CD4-positive, alpha-beta T cell (primary cell): ENCODE results near the gene KCNB1. TPM values are rescaled to one million over a fixed set of nuclear protein-coding genes. Genes with fewer than 3 reads are reported as not detected.

Source experiments
- ATAC-seq: fragments of 200-7000 bp; cut with Tn5 transposase; one replicate; pipeline ENCODE4 v1.10.0; 2022; ENCODE audit warnings: mild to moderate bottlenecking; ENCODE audit not compliant: poor library complexity
- CTCF ChIA-PET: fragments of 350-600 bp; sonication (Branson Sonifier 250); formaldehyde crosslinking; loops from one replicate; lab custom pipeline; 2021; ENCODE audit warnings: antibody characterized with exemption, inconsistent platforms; lab: Charles Lee
- POLR2A ChIA-PET: fragments of 350-600 bp; sonication (Branson Sonifier 250); formaldehyde crosslinking; loops from one replicate; lab custom pipeline; 2021; ENCODE audit warnings: antibody characterized with exemption, inconsistent platforms; lab: Charles Lee
- DNase-seq, 14 experiments: peaks; one replicate each; pipeline ENCODE4 v3.0.0-alpha.2; 2013 to 2020; ENCODE audit warnings: mixed read lengths in 2 of 14
- H3K27ac ChIP-seq, 2 donors: one replicate each; pipeline versions ENCODE4 v1.5.1 to v1.7.0; 2013; ENCODE audit warnings: low read length in 2 of 2, low read depth in 1 of 2, mild to moderate bottlenecking in 1 of 2
- H3K27me3 ChIP-seq, 2 experiments: 1 replicate in 1 of 2; 2 replicates in 1 of 2; pipeline versions ENCODE4 v1.6.1 to v1.7.0; 2013; ENCODE audit warnings: low read length in 2 of 2, control low read depth in 1 of 2, mild to moderate bottlenecking in 1 of 2, moderate library complexity in 1 of 2; ENCODE audit not compliant: insufficient read depth in 2 of 2, control insufficient read depth in 1 of 2
- H3K36me3 ChIP-seq: one replicate; pipeline ENCODE4 v1.6.1; 2013; ENCODE audit warnings: low read length, control low read depth; ENCODE audit not compliant: insufficient read depth
- H3K4me1 ChIP-seq: one replicate; pipeline ENCODE4 v1.6.1; 2013; ENCODE audit warnings: low read length, control low read depth; ENCODE audit not compliant: insufficient read depth
- H3K4me3 ChIP-seq: one replicate; pipeline ENCODE4 v1.5.1; 2013; ENCODE audit warnings: mild to moderate bottlenecking, low read length, moderate library complexity
- H3K9me3 ChIP-seq, 2 experiments: 1 replicate in 1 of 2; 2 replicates in 1 of 2; pipeline versions ENCODE4 v1.6.1 to v1.7.0; 2013; ENCODE audit warnings: low read length in 2 of 2, mild to moderate bottlenecking in 2 of 2, control low read depth in 1 of 2, moderate library complexity in 1 of 2; ENCODE audit not compliant: control insufficient read depth in 1 of 2, insufficient read depth in 1 of 2
- H3K27ac Mint-ChIP-seq: one replicate; pipeline ENCODE4 v1.8.0; 2020; ENCODE audit warnings: mixed read lengths
- H3K27me3 Mint-ChIP-seq: one replicate; pipeline ENCODE4 v1.8.0; 2021; ENCODE audit warnings: mixed read lengths
- H3K36me3 Mint-ChIP-seq: one replicate; pipeline ENCODE4 v1.8.0; 2021; ENCODE audit warnings: low read depth, mixed read lengths
- H3K4me1 Mint-ChIP-seq: one replicate; pipeline ENCODE4 v1.8.0; 2021; ENCODE audit warnings: low read depth, mixed read lengths
- H3K4me3 Mint-ChIP-seq: one replicate; pipeline ENCODE4 v1.8.0; 2020; ENCODE audit warnings: mild to moderate bottlenecking, mixed read lengths
- H3K9me3 Mint-ChIP-seq: one replicate; pipeline ENCODE4 v1.8.0; 2020; ENCODE audit warnings: mixed read lengths
- intact Hi-C, 2 experiments: fragments of 100-400 bp; cut with DNase I in 1 of 2; cut with micrococcal nuclease in 1 of 2; formaldehyde crosslinking; loops; one replicate each; pipeline versions ENCODE4 v1.15.1 to v1.9.0; 2023 to 2025; cut with DNase I, micrococcal nuclease
- total RNA-seq, 174 experiments: library from RNA in 2 of 174; stranded (reverse) in 2 of 174; gene quantifications; one replicate each; pipeline ENCODE4 v1.2.3 and lab custom pipeline; 2021 to 2026
- TF ChIP-seq, protein P1 (sequence below): fragments of 200-600 bp; IDR thresholded peaks from one replicate; pipeline ENCODE4 v1.8.0; 2022; ENCODE audit warnings: antibody characterized with exemption, mild to moderate bottlenecking

KCNB1 gene
- total RNA-seq, 2 experiments from 2014 or later: 0.06 to 0.08 TPM

DNA sequence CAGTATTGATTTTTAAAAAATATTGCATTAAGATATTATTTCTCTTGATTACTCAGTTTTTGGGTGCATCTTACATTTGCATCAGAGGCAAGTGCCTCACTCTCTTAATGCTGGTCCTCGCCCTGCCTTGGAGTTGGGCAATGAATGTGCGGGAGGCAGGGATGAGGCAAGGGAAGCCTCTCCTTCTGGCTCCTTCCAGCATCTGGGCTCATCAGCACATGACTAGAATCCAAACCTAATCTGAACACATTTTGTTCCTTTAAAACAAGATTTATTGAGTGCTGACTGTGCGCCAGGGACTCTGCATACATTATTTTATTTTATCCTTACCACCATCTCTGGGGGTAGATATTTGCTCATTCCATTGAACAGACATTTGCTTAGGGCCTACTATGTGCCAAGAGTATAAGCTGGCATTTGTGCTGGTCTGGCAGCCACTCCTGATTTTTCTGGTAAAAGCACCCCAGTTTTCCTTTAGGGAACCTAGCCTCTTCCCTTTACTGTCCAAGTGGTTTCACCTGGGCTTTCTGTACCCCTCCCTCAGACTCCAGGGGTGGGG is 132.7 kb downstream of the KCNB1 start:
- H3K4me1 ChIP-seq: no peaks in the 10 kb centered on the region
- no peak overlapping the region for H3K4me3 Mint-ChIP-seq
- H3K4me1 Mint-ChIP-seq: no peaks in the 10 kb centered on the region
- H3K27me3 Mint-ChIP-seq: peaks cover 21% of the 10 kb centered on the region
- intact Hi-C loops: no loop called here
- H3K27ac Mint-ChIP-seq: no peak overlapping the region
- DNase-seq (no peak), ATAC-seq (no peak)
- no peaks in the 10 kb centered on the region for H3K36me3 Mint-ChIP-seq
- no peak overlapping the region for H3K27ac ChIP-seq
- POLR2A ChIA-PET: no interaction called here
- H3K4me3 ChIP-seq: no peak overlapping the region
- H3K27me3 ChIP-seq: peaks cover 0 to 4% of the 10 kb centered on the region in 2 experiments
- CTCF ChIA-PET: no interaction called here
- H3K9me3 Mint-ChIP-seq: no peaks in the 10 kb centered on the region
- no peaks in the 10 kb centered on the region for H3K36me3 ChIP-seq
- H3K9me3 ChIP-seq: no peaks in the 10 kb centered on the region
- TF ChIP-seq, protein P1, sequence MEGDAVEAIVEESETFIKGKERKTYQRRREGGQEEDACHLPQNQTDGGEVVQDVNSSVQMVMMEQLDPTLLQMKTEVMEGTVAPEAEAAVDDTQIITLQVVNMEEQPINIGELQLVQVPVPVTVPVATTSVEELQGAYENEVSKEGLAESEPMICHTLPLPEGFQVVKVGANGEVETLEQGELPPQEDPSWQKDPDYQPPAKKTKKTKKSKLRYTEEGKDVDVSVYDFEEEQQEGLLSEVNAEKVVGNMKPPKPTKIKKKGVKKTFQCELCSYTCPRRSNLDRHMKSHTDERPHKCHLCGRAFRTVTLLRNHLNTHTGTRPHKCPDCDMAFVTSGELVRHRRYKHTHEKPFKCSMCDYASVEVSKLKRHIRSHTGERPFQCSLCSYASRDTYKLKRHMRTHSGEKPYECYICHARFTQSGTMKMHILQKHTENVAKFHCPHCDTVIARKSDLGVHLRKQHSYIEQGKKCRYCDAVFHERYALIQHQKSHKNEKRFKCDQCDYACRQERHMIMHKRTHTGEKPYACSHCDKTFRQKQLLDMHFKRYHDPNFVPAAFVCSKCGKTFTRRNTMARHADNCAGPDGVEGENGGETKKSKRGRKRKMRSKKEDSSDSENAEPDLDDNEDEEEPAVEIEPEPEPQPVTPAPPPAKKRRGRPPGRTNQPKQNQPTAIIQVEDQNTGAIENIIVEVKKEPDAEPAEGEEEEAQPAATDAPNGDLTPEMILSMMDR: no peak

- intact Hi-C loops: no loop called here
- no peaks in the 10 kb centered on the region for H3K4me1 ChIP-seq
- no peak overlapping the region for H3K27ac Mint-ChIP-seq
- no peak for DNase-seq
- H3K4me1 Mint-ChIP-seq: no peaks in the 10 kb centered on the region
- no peak overlapping the region for H3K27ac ChIP-seq
- CTCF ChIA-PET: no interaction called here
- POLR2A ChIA-PET: no interaction called here
- H3K4me3 Mint-ChIP-seq: no peak overlapping the region
- H3K9me3 Mint-ChIP-seq: no peaks in the 10 kb centered on the region
- peaks cover 0 to 4% of the 10 kb centered on the region in 2 experiments for H3K27me3 ChIP-seq
- TF ChIP-seq, protein P1: no peak
- no peaks in the 10 kb centered on the region for H3K9me3 ChIP-seq
- H3K36me3 ChIP-seq: no peaks in the 10 kb centered on the region
- no peaks in the 10 kb centered on the region for H3K36me3 Mint-ChIP-seq
- peaks cover 21% of the 10 kb centered on the region for H3K27me3 Mint-ChIP-seq
- no peak for ATAC-seq
- H3K4me3 ChIP-seq: no peak overlapping the region
These were observed 133.4 kb downstream of the KCNB1 start for GRCh38 chr20:49349078-49349477.

GRCh38 chr20:49348563-49348962 is 133.9 kb downstream of the KCNB1 start:
- TF ChIP-seq, protein P1: no peak
- Mint-ChIP-seq H3K4me1 (no peaks in the 10 kb centered on the region), H3K9me3 (no peaks in the 10 kb centered on the region), H3K4me3 (no peak overlapping the region), H3K36me3 (no peaks in the 10 kb centered on the region), H3K27ac (no peak overlapping the region), H3K27me3 (peaks cover 21% of the 10 kb centered on the region)
- DNase-seq (no peak), ATAC-seq (no peak)
- POLR2A ChIA-PET: no interaction called here
- Histone ChIP-seq H3K36me3 (no peaks in the 10 kb centered on the region), H3K27me3 (peaks cover 3 to 4% of the 10 kb centered on the region in 2 experiments), H3K27ac (no peak overlapping the region), H3K4me3 (no peak overlapping the region), H3K4me1 (no peaks in the 10 kb centered on the region), H3K9me3 (no peaks in the 10 kb centered on the region)
- intact Hi-C loops: no loop called here
- CTCF ChIA-PET: no interaction called here
